A673 (cell line): Measurements from ENCODE around the gene EPS8. TPM values are rescaled to one million over a fixed set of nuclear protein-coding genes. Genes with fewer than 3 reads are reported as not detected.
A peak's percentile ranks its signal among the peaks of the same experiment; 100 is the strongest.

ENCODE experiments used
- BruUV-seq: library from RNA; stranded (reverse); fragments of 400-500 nt; replicated peaks from 2 replicates; lab custom pipeline; 2021; lab: Mats Ljungman, UMichigan
- CTCF ChIA-PET: fragments of 300-600 bp; sonication (Branson Sonifier 250); formaldehyde crosslinking; loops from one replicate; lab custom pipeline; 2022; ENCODE audit warnings: antibody characterized with exemption; lab: Charles Lee
- POLR2A ChIA-PET: fragments of 300-600 bp; sonication (Branson Sonifier 250); formaldehyde crosslinking; loops from one replicate; lab custom pipeline; 2022; ENCODE audit warnings: antibody characterized with exemption; ENCODE audit not compliant: low non-redundant PET; lab: Charles Lee
- DNase-seq: peaks from one replicate; pipeline ENCODE4 v3.0.0-alpha.2; 2015; ENCODE audit warnings: low spot score
- H3K27ac ChIP-seq: fragments of 200-600 bp; sonication (generic); 2 replicates; pipeline ENCODE4 v1.5.1; 2016; ENCODE audit warnings: mixed run types, low read depth, mild to moderate bottlenecking, mixed read lengths, antibody characterized with exemption, low read length; ENCODE audit not compliant: poor library complexity, severe bottlenecking
- H3K27me3 ChIP-seq: fragments of 200-600 bp; sonication (generic); replicated peaks from 2 replicates; pipeline ENCODE4 v1.6.1; 2017; ENCODE audit warnings: mixed run types, low read depth, mild to moderate bottlenecking, mixed read lengths, antibody characterized with exemption, low read length; ENCODE audit not compliant: insufficient read depth, poor library complexity
- H3K36me3 ChIP-seq: fragments of 200-600 bp; sonication (generic); 2 replicates; pipeline ENCODE4 v1.6.1; 2016; ENCODE audit warnings: mixed run types, mild to moderate bottlenecking, mixed read lengths, antibody characterized with exemption, low read length; ENCODE audit not compliant: insufficient read depth, poor library complexity, severe bottlenecking
- H3K4me1 ChIP-seq: fragments of 200-600 bp; sonication (generic); 2 replicates; pipeline ENCODE4 v1.6.1; 2017; ENCODE audit warnings: mixed run types, mild to moderate bottlenecking, mixed read lengths, antibody characterized with exemption, low read length; ENCODE audit not compliant: insufficient read depth, poor library complexity, severe bottlenecking
- H3K4me3 ChIP-seq: fragments of 200-600 bp; sonication (generic); 2 replicates; pipeline ENCODE4 v1.5.1; 2016; ENCODE audit warnings: low read depth, mixed run types, mild to moderate bottlenecking, mixed read lengths, low read length; ENCODE audit not compliant: poor library complexity, severe bottlenecking
- H3K9me3 ChIP-seq: fragments of 200-600 bp; sonication (generic); 2 replicates; pipeline ENCODE4 v1.6.1; 2016; ENCODE audit warnings: mixed run types, low read depth, mild to moderate bottlenecking, mixed read lengths, antibody characterized with exemption, low read length; ENCODE audit not compliant: poor library complexity, severe bottlenecking
- EZH2 ChIP-seq: fragments of 200-600 bp; sonication (generic); IDR thresholded peaks from 2 replicates; pipeline ENCODE4 v1.6.1; 2017; ENCODE audit warnings: borderline replicate concordance, low read depth, mild to moderate bottlenecking, mixed read lengths, antibody characterized with exemption, low read length; ENCODE audit not compliant: poor library complexity, severe bottlenecking
- intact Hi-C: fragments of 100-400 bp; cut with micrococcal nuclease; formaldehyde crosslinking; loops from one replicate; pipeline ENCODE4 v1.10.0; 2022; ENCODE audit not compliant: unreplicated experiment
- total RNA-seq: library from RNA; stranded (reverse); gene quantifications from 2 replicates; pipeline ENCODE4 v1.2.3, GENCODE V29; 2021
- TF ChIP-seq, protein P1 (sequence below): fragments of 300-800, 200-600 bp; sonication (generic); conservative IDR thresholded peaks from 2 replicates; pipeline ENCODE4 v1.5.1; 2017; ENCODE audit warnings: low read depth, mild to moderate bottlenecking, antibody characterized with exemption, low read length, moderate library complexity, mixed read lengths

Gene EPS8
- total RNA-seq, 1 experiment from 2014 or later = 14.0 TPM

DNA sequence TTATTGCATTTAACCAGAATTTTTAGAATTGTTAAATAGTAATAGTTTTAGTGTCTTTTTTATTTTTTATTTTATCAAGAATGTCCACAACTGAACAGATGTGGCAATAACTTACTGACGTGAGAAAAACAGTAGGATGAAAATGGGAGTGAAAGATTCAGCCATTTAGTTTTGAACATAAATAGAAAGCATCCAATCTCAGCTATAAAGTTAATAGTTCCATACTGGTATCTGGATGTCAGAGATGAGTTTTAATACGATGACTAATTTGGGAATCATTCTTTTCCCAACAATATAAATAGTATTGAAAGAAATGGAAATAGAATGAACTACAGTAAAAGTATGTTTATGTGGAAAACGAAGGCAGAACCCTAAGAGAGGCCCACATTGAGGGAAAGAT lies 159.4 kb downstream of the EPS8 start:
- TF ChIP-seq, protein P1, sequence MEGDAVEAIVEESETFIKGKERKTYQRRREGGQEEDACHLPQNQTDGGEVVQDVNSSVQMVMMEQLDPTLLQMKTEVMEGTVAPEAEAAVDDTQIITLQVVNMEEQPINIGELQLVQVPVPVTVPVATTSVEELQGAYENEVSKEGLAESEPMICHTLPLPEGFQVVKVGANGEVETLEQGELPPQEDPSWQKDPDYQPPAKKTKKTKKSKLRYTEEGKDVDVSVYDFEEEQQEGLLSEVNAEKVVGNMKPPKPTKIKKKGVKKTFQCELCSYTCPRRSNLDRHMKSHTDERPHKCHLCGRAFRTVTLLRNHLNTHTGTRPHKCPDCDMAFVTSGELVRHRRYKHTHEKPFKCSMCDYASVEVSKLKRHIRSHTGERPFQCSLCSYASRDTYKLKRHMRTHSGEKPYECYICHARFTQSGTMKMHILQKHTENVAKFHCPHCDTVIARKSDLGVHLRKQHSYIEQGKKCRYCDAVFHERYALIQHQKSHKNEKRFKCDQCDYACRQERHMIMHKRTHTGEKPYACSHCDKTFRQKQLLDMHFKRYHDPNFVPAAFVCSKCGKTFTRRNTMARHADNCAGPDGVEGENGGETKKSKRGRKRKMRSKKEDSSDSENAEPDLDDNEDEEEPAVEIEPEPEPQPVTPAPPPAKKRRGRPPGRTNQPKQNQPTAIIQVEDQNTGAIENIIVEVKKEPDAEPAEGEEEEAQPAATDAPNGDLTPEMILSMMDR = no peak
- TF ChIP-seq EZH2 = no peak
- ChIA-PET POLR2A (no interaction called here), CTCF (no interaction called here)
- no peaks in the 10 kb centered on the region for H3K9me3 ChIP-seq
- H3K4me1 ChIP-seq = peaks cover 25% of the 10 kb centered on the region
- no peak overlapping the region for H3K4me3 ChIP-seq
- BruUV-seq = no TSS peak
- H3K27ac ChIP-seq = no peak overlapping the region
- DNase-seq = no peak
- H3K36me3 ChIP-seq = no peaks in the 10 kb centered on the region
- intact Hi-C loops = no loop called here
- no peaks in the 10 kb centered on the region for H3K27me3 ChIP-seq

DNA sequence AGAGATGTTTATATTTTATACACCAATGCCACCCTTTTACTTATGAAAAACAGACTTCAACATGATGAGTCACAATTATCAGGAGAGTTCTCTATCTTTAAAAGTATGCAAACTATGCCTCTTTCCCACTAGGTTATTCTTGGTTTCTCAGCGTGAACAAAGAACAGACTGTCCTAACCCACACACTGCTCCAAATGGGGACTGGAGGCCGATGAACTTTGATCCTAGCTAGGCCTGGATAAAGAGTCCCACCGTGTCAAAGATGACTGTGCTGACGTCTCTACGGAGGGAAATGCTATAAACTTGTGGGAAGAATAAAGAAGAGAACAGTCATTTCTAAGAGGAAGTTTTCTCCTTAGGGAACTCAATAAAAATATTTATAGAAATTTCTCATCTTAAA lies 160.1 kb downstream of the EPS8 start:
- Histone ChIP-seq H3K27me3 (no peaks in the 10 kb centered on the region), H3K4me3 (no peak overlapping the region), H3K4me1 (peaks cover 20% of the 10 kb centered on the region), H3K36me3 (no peaks in the 10 kb centered on the region), H3K9me3 (no peaks in the 10 kb centered on the region), H3K27ac (no peak overlapping the region)
- peak; percentile 36 for DNase-seq
- BruUV-seq = no TSS peak
- intact Hi-C loops = no loop called here
- ChIA-PET POLR2A (interaction anchor here (0.6 kb wide), 1 partner anchor 72 kb away, joined by 3 read pairs; no protein-coding TSS in a partner anchor), CTCF (no interaction called here)
- no peak for TF ChIP-seq EZH2
- TF ChIP-seq, protein P1 = no peak

DNA sequence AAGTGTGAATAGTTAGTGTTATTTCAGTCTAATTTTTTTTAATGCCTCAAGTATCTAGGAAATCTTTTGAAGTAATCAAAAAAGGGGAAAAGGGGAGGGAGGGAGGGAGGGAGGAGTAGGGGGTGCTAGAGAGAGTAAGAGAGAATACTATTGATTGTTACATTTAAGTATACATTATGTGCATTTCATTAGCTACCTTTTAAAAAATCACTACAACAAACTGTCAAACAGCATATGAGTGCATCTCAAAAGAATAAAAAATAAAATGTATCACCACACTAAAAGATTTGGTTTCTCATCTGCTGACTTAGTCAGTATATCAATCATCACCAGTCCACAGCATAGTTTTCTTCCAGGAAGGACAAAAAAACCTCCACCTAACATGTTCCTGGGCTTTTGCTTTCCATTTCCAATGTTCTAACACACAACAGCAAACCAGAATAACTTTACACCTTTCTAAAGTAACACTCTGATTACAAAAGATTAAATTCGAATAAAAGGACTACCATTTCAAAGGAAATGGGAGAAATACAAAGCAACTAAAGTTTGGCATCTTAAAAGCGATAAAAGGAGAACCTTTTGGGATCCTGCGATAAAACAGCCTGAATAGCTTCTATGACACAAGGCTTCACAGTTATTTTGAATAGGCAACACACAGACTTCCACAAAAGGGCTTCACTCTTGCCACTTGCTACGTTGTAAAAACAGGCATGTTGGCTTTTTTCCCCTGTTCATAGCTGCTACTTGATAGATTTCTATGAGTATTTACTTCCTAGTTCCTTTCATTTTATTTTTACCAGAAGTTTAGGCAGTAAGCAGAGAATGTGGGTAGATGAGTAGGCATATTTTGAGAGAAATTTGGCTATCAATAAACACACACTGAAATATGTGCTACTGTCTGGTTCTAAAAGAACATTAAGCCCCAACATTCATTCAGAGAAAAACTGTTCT lies 160.9 kb downstream of the EPS8 start:
- Histone ChIP-seq H3K36me3 (no peaks in the 10 kb centered on the region), H3K4me1 (peaks cover 17% of the 10 kb centered on the region), H3K9me3 (no peaks in the 10 kb centered on the region), H3K27me3 (no peaks in the 10 kb centered on the region), H3K4me3 (no peak overlapping the region), H3K27ac (no peak overlapping the region)
- CTCF ChIA-PET = no interaction called here
- intact Hi-C loops = no loop called here
- no peak for TF ChIP-seq EZH2
- TF ChIP-seq, protein P1 = no peak
- no peak for DNase-seq
- BruUV-seq = no TSS peak
- POLR2A ChIA-PET = interaction anchor here (0.6 kb wide), 1 partner anchor 71 kb away, joined by 3 read pairs; no protein-coding TSS in a partner anchor
